Left ventricle myocardium inferior (tissue), 1 donor: Measurements from ENCODE around the gene FAF2. TPM values are rescaled to one million over a fixed set of nuclear protein-coding genes. Genes with fewer than 3 reads are reported as not detected.
"Not testable (repeated sequence)": the region's sequence is repeated elsewhere in the genome, so short reads cannot be mapped to it uniquely, and the experiment has no call there.

Experiments
- DNase-seq: peaks from one replicate; pipeline ENCODE4 v3.0.0-alpha.2; 2020
- H3K27ac ChIP-seq: fragments of 200-600 bp; replicated peaks from 2 replicates; pipeline ENCODE4 v1.8.0; 2021
- H3K27me3 ChIP-seq: fragments of 200-600 bp; 2 replicates; pipeline ENCODE4 v1.8.0; 2021; ENCODE audit warnings: low read depth
- H3K36me3 ChIP-seq: fragments of 200-600 bp; 2 replicates; pipeline ENCODE4 v1.8.0; 2021
- H3K4me1 ChIP-seq: fragments of 200-600 bp; 2 replicates; pipeline ENCODE4 v1.8.0; 2021
- H3K4me3 ChIP-seq: fragments of 200-600 bp; 2 replicates; pipeline ENCODE4 v1.8.0; 2021; ENCODE audit warnings: mild to moderate bottlenecking, moderate library complexity
- H3K9me3 ChIP-seq: fragments of 200-600 bp; replicated peaks from 2 replicates; pipeline ENCODE4 v1.8.0; 2021
- intact Hi-C: fragments of 100-400 bp; cut with micrococcal nuclease; formaldehyde crosslinking; loops from one replicate; pipeline ENCODE4 v1.11.0; 2022
- total RNA-seq: library from RNA; stranded (reverse); fragmentation: NEBNext Ultra II Directional; extraction: Animal tissue kit (Norgen Biotek cat#: 25700); gene quantifications from one replicate; pipeline ENCODE4 v1.2.1, GENCODE V29; 2021
- TF ChIP-seq, protein P1 (sequence below): fragments of 200-600 bp; IDR thresholded peaks from 2 replicates; pipeline ENCODE4 v1.8.0; 2021; ENCODE audit warnings: antibody characterized with exemption, mild to moderate bottlenecking, borderline replicate concordance
- donor health status: DM: no; HTN: yes; CAD: no; lungs with severe emphysema.

Gene FAF2
- total RNA-seq, 1 donor from 2014 or later, result 13.0 TPM

DNA sequence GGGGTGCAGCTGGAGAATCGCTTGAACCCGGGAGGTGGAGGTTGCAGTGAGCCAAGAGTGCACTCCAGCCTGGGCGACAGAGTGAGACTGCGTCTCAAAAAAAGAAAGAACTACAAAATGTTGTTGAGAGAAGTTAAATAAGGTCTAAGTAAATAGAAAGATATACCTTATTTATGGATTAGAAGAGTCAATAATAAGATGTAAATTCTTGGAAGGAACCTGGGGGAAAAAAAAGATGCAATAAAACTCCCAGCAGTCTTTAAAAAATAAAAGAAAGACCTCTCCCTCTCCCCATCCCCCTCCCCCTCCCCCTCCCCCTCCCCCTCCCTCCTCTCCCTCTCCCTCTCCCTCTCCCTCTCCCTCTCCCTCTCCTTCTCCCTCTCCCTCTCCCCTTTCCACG, 15.5 kb upstream of the FAF2 start:
- peaks cover 17% of the 10 kb centered on the region for H3K27me3 ChIP-seq
- H3K27ac ChIP-seq, result no peak overlapping the region
- no peaks in the 10 kb centered on the region for H3K4me1 ChIP-seq
- H3K36me3 ChIP-seq, result no peaks in the 10 kb centered on the region
- TF ChIP-seq, protein P1, sequence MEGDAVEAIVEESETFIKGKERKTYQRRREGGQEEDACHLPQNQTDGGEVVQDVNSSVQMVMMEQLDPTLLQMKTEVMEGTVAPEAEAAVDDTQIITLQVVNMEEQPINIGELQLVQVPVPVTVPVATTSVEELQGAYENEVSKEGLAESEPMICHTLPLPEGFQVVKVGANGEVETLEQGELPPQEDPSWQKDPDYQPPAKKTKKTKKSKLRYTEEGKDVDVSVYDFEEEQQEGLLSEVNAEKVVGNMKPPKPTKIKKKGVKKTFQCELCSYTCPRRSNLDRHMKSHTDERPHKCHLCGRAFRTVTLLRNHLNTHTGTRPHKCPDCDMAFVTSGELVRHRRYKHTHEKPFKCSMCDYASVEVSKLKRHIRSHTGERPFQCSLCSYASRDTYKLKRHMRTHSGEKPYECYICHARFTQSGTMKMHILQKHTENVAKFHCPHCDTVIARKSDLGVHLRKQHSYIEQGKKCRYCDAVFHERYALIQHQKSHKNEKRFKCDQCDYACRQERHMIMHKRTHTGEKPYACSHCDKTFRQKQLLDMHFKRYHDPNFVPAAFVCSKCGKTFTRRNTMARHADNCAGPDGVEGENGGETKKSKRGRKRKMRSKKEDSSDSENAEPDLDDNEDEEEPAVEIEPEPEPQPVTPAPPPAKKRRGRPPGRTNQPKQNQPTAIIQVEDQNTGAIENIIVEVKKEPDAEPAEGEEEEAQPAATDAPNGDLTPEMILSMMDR, result no peak
- H3K9me3 ChIP-seq, result no peaks in the 10 kb centered on the region
- no peak for DNase-seq
- intact Hi-C loops, result no loop called here
- no peak overlapping the region for H3K4me3 ChIP-seq

DNA sequence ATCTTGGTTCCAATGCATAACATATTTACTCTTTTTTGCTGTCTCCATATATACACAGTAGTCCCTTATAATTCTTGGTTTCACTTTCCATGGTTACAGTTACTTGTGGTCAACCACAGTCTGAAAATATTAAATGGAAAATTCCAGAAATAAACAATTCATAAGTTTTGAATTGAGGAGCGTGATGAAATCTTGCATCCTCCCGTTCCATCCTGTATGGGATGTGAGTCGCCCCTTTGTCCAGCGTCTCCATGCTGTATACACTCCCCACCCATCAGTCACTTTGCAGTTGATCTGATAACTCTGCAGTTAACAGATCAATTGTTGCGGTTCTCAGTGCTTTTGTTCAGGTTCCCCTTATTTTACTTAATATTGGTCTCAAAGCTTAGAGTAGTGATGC, 11.5 kb upstream of the FAF2 start:
- Histone ChIP-seq H3K4me1 (no peaks in the 10 kb centered on the region), H3K27ac (peak overlapping the region; percentile 64), H3K27me3 (peaks cover 24% of the 10 kb centered on the region), H3K36me3 (no peaks in the 10 kb centered on the region), H3K9me3 (no peaks in the 10 kb centered on the region), H3K4me3 (peak overlapping the region; percentile 15)
- TF ChIP-seq, protein P1, result no peak
- intact Hi-C loops, result no loop called here
- no peak for DNase-seq

DNA sequence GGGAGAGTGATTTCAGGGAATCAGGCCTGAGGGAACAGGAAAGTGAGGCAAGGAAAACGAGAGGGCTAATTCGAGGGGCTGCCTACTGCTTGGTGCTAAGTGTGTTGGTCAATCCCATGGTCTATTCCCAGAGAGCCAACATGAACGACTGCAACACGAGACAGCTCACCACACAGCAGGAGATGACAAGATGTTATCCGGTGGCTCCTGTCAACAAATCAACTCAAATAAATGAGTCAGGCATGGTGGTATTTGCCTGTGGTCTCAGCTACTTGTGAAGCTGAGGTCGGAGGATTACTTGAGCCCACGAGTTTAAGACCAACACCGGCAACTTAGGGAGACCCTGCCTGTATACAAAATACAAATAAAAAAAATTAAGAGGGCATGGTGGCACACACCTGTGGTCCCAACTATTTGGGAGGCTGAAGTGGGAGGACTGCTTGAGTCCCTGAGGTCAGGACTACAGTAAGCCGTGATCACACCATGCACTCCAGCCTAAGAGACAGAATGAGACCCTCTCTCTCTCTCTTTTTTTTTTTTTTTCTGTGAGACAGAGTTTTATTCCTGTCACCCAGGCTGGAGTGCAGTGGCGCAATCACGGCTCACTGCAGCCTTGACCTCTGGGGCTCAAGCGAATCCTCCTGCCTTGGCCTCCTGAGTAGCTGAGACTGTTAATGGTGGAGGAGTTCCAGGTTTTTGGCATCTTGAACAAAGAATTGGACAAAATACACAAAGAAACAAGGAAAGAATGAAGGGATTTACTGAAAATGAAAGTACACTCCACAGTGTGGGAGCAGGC, 9.0 kb upstream of the FAF2 start:
- Histone ChIP-seq H3K4me3 (no peak overlapping the region), H3K9me3 (no peaks in the 10 kb centered on the region), H3K27me3 (peaks cover 24% of the 10 kb centered on the region), H3K4me1 (no peaks in the 10 kb centered on the region), H3K27ac (no peak overlapping the region), H3K36me3 (no peaks in the 10 kb centered on the region)
- TF ChIP-seq, protein P1, result no peak
- DNase-seq, result no peak
- intact Hi-C loops, result no loop called here

DNA sequence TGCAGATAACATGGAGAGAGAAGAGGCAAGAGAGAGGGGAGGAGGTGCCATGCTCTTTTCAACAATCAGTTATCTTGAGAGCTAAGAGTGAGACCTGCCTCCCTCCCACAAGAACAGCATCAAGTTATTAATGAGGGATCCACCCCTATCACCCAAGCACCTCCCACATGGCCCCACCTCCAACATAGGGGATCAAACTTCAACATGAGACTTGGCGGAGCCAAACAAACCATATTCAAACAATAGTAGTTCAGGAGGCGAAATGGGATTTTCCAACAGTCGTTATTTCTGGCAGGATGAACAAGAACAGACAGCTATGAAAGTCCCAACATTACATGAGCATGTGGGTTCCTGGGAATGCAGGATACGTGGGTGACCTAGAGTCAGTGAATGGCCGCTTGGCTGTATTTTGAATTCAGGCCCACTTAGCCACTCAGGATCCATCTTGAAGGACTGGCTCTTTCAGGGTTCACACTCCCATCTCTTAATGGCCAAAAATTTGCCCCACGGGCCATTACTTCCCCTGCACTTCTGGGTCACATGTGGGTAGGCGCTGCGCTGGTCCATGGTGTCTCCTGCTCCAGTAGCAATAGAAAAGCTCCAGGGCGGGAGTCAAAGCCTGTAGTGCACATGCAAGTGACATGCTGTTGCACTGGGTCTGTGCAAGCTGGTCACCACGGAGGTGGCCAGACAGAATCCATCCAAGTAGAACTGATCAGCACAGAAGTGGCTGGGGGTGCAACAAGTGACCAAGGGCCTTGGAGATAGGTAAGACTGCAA, 7.1 kb upstream of the FAF2 start:
- Histone ChIP-seq H3K27me3 (peaks cover 20% of the 10 kb centered on the region), H3K4me1 (no peaks in the 10 kb centered on the region), H3K36me3 (no peaks in the 10 kb centered on the region), H3K9me3 (no peaks in the 10 kb centered on the region), H3K27ac (no peak overlapping the region), H3K4me3 (no peak overlapping the region)
- TF ChIP-seq, protein P1, result no peak
- no peak for DNase-seq
- intact Hi-C loops, result no loop called here

DNA sequence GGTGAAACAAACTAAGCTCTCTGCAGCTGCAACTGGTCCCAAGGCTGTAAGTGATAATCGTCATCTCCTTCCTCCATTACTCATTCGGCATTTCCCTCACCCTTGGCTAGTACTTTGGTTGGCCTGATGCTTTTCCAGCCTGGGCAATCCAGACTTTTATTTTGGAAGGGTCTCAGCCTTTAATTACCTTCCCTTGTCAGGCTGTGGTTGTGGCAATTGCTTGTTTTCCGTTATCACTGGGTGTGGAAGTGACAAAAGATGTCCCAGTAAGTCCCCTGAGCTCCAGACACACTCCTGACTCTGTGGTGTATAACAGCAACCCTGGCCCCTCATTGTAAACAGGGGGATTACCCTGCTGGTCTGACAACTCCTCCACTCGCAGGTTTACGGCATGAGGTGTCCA, 6.3 kb upstream of the FAF2 start:
- TF ChIP-seq, protein P1, result no peak
- H3K4me3 ChIP-seq, result no peak overlapping the region
- H3K4me1 ChIP-seq, result peaks cover 5% of the 10 kb centered on the region
- no peak overlapping the region for H3K27ac ChIP-seq
- no peaks in the 10 kb centered on the region for H3K9me3 ChIP-seq
- H3K27me3 ChIP-seq, result peaks cover 20% of the 10 kb centered on the region
- no peaks in the 10 kb centered on the region for H3K36me3 ChIP-seq
- DNase-seq, result no peak
- intact Hi-C loops, result no loop called here

DNA sequence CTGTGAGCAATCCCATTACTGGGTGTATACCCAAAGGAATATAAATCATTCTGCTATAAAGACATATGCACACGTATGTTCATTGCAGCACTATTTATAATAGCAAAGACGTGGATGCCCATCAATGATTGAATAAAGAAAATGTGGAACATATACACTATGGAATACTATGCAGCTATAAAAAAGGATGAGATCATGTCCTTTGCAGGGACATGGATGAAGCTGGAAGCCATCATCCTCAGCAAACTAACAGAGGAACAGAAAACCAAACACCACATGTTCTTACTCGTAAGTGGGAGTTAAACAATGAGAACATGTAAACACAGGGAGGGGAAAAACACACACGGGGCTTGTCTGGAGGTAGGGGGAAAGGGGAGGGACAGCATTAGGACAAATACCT, 5.3 kb upstream of the FAF2 start:
- Histone ChIP-seq H3K4me1 (peaks cover 15% of the 10 kb centered on the region), H3K27me3 (peaks cover 20% of the 10 kb centered on the region)
- H3K27ac ChIP-seq, DNase-seq, H3K9me3 ChIP-seq, intact Hi-C loops, H3K36me3 ChIP-seq, H3K4me3 ChIP-seq: not testable (repeated sequence)
